RKO (cell line): ENCODE data around the gene APOBEC3F.

Experiments used
- DNase-seq: peaks from one replicate; pipeline ENCODE4 v3.0.0-alpha.2; 2016; ENCODE audit warnings: low spot score

Gene APOBEC3F

DNA sequence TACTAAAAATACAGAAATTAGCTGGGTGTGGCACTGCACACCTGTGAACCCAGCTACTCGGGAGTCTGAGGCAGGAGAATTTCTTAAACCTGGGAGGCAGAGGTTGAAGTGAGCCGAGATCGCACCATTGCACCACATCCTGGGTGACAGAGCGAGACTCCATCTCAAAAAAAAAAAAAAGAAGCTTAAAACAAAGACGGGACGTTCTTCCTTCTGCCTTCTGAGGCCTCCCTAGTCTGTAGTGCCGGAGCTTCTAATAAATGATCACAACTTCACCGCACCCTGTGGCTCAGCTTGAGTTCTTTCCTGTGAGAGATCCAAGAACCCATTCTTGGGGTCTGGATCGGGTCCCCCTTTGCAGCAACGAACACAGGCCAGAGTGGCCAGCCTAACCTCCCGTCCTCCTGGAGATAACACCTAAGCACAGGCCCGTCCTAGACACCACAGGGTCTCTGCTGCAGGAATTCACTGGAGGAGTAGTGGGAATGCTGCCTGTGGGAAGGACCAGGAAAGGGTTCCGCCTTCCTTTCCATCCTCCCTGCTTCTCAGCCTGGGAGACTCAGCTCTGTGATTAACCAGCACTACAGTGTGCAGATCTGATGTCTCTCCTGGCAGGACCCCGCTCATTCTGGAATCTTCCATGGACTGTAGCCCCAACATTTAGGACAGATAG is 54.2 kb downstream of the APOBEC3F start:
- no peak for DNase-seq

DNA sequence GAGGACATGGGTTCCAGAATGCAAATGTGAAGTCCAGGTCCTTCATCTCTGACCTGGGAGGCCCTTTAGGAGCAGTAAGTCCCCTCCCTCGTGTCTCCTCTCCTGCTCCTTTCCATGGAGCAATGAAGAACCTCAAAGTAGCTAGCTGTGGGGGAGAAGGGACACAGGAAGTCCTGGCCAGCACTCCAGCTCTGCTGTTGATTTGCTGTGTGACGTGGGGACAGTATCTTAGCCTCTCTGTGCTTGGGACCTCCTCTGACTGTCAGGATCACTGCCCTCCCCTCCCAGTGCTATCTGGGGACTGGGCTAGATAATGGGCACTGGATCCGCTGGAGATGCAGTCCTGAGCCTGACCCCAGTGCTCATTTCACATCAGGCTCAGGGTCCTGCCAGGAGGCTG is 55.3 kb downstream of the APOBEC3F start:
- no peak for DNase-seq

DNA sequence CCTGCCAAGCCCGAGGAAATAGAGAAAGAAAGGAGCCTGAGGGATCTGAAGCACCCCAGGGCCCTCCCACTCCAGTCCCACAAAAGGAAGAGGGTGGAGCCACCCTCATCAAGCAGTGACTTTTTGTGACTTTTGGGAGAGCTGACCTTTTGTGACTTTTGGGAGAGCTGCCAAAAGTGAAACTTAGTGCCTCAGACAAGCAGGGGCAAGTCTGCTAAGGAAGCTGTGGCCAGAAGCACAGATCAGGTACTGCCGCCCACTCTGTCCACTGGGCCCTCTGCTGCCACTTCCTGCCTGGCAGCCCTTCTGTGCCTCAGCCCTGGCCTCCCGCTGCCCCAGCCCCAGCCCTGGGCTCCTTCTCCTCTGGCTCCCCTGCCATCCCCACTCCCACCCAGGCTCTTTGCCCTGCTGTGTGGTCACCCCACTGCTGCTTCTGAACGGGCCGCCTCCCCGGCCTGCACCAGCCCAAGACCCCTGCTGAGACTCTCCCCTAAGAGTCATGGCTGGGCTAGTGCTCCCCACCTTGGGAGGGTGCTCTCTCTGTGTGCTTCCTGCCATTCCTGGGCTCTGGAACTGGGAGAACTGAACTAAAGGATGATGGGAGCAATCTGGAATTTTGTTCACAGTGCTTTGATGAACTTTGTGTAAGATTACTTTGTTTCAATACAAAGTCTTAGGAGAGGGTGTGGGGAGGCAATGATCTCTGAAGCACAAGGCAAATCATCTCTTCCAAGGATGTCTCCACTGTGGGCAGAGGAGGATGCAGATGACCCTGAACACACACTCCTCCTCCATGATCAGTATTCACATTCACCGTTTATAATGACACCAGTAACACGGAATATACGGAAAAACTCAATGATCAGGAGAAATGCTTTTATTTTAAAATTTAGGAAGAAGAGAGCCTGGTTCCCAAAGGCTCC is 56.7 kb downstream of the APOBEC3F start, which contains the start of gene APOBEC3H:
TSS of gene APOBEC3H (plus strand) at position 147 of the 923 bp plus-strand sequence. CDS start 3,035 bp downstream, outside the sequence.
- DNase-seq = no peak

DNA sequence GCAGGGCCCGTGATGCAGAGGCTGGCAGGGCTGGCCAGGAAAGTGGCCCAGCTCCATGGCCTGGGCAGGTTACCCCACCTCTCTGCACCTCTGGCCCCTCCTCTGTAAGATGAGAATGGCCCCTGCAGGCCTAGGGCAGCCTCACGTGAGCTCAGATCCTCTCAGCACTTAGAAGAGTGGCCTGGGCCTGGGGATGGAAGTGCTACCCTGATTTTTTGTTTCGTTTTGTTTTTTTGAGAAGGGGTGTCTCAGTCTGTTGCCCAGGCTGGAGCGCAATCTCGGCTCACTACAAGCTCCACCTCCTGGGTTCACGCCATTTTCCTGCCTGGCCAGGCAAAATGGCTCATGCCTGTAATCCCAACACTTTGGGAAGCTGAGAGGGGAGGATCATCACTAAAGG is 57.4 kb downstream of the APOBEC3F start:
- no peak for DNase-seq

DNA sequence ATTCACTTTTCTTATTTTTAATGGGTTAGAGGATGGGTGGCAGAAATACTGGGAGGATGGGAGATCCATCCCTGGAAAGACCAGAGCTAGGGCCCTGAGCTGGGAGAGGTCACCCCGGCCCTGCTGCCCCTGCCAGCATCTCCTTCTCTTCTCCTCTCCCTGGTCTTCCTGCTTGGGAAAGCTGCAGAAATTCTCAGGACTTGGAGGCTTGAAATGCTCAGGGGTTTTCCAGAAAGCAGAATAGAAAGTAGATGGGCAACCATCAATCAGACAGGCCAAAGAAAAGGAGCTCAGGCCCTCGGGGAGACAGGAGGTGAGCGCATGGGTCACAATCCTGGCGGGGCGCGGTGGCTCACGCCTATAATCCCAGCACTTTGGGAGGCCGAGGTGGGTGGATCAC is 57.9 kb downstream of the APOBEC3F start:
- no peak for DNase-seq

DNA sequence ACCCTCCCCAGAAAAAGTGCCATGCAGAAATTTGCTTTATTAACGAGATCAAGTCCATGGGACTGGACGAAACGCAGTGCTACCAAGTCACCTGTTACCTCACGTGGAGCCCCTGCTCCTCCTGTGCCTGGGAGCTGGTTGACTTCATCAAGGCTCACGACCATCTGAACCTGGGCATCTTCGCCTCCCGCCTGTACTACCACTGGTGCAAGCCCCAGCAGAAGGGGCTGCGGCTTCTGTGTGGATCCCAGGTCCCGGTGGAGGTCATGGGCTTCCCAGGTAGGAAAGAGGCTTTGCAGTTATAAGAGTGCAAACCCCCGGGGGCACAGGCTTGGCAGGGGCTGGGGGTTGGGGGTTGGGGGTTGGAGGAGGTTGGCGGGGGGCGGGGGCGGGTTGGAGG is 60.6 kb downstream of the APOBEC3F start:
- DNase-seq = no peak

DNA sequence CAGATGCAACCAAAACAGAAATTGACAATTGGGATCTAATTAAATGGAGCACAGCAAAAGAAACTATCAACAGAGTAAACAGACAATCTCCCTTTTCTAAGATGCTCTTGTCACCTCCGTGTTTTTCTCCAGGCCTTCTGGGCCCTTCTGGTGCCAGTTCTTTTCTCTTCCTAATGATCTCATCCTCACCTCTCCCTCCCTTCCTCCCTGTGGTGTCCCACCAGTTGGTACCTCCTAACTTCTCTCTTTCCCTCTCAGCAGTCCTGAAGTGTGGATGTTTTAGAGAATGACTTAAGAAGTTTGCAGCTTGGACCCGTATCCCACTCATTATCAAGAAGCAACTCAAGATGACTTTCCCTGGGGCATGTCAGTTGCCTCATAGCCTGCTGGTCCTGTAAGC is 62.8 kb downstream of the APOBEC3F start:
- DNase-seq = no peak
